DMS53 treated with DMSO at 0.1 percent for 48 hours (cell line): ENCODE data around the gene GIGYF1.
"Not testable (repeated sequence)": the region's sequence is repeated elsewhere in the genome, so short reads cannot be mapped to it uniquely, and the experiment has no call there.

Experiments
- DNase-seq: peaks from one replicate; lab custom pipeline; 2025; ENCODE audit not compliant: unreplicated experiment; lab: John Stamatoyannopoulos, UW

Gene GIGYF1

DNA sequence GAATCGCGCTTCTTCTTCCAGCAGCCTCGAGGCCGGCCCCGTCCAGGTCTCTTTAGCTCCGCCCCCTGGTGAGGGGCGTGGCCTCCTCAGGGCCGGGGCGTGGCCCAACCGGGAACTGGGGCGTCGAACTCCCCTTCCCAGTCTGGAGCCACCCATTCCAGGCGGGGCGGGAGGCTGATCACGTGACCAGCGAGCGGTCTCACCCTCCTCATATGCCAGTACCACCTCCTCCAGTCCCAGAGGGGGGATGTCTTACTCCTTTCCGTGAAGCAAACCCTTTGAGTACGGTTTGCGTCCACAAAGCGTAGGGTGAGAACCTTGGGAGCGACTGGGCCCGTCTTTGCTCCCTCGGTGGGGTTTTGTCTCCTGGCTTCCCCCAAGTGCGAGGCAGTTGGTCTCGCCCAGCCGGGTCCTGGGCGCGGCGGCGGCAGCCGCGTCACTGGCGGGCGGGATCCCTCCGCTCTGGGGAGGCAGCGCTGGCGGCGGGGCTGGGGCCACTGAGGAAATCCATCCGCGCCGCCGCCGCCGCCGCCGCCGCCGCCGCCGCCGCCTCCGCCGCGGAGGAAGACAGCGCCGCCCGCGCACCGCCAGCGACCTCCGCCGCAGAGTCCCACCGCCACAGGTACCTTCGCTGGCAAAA, 20.6 kb downstream of the GIGYF1 start, which contains the start of gene GNB2:
Gene GNB2 (plus strand): TSS at position 439 of the 640 bp plus-strand sequence. CDS start 2,526 bp downstream, outside the sequence.
- DNase-seq: peak; percentile 97

DNA sequence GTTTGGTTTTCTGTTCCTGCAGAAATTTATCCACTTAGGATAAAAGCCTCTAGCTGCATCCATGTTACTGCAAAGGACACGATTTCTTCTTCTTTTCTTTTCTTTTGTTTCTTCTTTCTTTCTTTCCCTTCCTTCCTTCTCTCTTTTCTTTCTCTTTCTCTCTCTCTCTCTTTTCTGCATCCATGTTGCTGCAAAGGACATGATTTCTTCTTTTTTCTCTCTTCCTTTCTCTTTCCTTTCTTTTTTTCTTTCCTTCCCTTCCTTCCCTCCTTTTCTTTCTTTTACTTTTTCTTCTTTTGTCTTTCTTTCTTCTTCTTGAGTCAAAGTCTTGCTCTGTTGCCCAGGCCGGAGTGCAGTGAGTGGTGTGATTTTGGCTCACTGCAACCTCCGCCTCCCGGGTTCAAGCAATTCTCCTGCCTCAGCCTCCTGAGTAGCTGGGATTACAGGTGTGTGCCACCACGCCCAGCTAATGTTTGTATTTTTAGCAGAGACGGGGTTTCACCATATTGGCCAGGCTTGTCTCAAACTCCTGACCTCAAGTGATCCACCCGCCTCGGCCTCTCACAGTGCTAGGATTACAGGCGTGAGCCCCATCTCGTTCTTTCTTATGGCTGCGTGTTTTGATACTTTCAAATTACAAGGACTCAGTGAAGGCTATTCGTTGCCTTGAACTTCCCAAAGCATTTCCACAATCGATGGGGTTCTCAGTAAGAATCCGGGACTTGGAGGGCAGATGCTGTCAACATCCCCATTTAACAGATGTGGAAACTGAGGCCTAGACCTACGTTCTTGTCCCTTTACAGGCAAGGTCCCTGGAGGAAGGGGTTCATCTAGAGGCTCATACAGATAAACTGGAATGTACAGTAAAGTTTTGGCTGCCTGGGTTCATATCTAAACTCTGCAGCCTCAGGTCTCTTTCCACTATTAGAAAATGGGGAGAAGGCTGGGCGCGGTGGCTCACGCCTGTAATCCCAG, 22.4 kb downstream of the GIGYF1 start:
- no peak for DNase-seq

DNA sequence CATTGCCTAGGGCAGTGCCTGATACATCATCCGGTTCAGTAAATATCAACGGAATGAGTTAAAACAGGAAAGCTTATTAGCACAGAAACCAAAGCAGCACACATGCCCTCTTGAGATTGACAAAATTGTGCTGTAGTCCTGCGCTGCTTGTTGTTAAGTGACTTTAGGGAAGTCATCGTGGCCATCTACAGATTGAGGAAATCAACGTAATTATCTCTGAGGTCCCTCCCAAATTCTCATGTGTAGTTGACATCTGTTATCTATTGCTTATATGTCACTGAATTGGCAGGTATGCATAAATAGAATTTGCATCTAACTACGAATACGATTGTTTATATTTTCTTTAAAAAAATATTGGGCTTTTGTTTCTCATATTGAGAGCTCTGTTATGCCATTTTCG, 24.0 kb downstream of the GIGYF1 start:
- DNase-seq: no peak

DNA sequence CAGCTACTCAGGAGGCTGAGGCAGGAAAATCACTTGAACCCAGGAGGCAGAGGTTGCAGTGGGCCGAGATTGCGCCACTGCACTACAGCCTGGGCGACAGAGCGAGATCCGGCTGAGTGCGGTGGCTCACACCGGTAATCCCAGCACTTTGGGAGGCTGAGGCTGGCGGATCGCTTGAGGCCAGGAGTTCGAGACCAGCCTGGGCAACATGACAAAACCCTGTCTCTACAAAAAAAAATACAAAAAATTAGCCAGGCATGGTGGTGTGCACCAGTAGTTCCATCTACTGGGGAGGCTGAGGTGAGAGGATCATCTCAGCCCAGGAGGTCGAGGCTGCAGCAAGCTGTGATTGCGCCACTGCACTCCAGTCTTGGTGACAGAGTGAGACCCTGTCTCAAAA, 24.9 kb downstream of the GIGYF1 start:
- not testable (repeated sequence) for DNase-seq

DNA sequence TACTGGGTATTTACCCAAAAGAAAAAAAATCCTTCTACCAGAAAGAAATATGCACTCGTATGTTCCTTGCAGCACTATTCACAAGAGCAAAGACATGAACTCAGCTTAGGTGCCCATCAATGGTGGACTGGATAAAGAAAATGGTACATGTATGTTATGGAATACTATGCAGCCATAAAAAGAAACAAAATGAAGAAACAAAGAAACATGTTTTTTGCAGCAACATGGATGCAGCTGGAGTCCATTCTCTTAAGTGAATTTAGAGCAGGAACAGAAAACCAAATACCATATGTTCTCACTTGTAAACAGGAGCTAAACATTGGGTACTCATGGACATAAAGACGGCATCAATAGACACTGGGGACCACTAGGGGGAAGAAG, 26.0 kb downstream of the GIGYF1 start:
- no peak for DNase-seq

DNA sequence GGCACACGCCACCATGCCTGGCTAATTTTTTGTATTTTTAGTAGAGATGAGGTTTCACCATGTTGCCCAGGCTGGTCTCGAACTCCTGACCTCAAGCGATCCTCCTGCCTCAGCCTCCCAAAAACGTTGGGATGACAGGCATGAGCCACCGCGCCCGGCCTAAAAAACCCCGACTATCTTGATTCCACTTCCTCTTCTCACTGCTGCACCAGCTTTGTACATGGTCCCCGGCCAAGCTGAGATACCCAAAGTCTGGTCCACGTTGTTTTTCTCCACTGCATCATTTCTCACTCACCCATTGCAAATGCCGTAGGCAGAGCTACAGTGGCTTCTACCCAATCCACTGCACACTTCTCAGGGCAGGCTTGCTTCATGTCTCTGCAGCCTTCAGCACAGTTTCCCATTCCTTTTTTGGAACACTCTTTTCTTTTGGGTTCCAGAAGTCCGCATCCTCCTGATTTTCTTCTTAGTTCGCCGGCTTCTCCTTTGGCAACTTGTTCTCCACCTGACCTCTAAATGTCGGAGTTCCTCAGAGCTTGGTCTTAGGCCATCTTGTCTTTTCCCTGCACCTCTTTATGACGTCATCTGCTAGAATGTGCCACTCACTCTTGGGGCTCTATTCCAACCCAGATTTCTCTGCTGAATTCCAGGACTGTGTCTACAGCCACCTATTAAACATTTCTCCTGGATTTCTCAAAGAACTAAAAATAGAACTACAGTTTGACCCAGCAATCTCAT, 26.6 kb downstream of the GIGYF1 start:
- DNase-seq: no peak

DNA sequence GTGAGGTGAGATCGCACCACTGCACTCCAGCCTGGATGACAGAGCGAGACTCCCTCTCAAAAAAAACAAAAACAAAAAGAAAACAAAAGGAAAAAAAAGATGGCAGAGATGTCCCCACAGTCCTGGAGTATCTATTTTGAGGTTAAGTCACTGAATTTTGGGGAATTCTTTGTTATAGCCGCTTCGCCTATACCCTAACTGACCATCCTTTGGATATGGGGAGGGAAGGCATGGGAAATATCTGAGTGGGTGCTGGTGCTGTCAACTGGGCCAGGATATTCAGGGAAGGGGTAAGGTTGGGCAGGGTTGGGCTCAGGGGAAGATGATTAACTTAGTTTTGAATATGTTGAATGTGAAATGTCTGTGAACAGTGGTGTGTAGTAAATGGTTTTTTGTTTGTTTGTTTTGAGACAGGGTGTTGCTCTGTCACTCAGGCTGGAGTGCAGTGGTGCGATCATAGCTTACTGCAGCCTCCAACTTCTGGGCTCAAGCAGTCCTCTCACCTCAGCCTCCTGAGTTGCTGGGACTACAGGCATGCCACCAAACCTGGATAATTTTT, 28.8 kb downstream of the GIGYF1 start:
- DNase-seq: no peak

DNA sequence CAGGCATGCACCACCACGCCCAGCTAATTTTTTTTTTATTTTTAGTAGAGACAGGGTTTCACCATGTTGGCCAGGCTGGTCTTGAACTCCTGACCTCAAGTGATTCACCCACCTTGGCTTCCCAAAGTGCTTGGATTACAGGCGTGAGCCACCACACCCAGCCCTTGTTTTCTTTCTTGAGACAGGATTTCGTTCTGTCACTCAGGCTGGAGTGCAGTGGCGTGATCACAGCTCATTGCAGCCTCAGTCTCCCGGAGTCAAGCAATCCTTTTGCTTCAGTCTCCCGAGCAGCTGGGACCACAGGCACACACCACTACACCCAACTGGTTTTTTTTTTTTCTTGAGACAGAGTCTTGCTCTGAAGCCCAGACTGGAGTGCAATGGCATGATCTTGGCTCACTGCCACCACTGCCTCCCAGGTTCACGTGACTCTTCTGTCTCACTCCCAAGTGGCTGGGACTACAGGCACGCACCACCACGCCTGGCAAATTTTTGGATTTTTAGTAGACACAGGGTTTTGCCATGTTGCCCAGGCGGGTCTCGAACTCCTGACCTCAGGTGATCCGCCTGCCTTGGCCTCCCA, 31.8 kb downstream of the GIGYF1 start:
- not testable (repeated sequence) for DNase-seq

DNA sequence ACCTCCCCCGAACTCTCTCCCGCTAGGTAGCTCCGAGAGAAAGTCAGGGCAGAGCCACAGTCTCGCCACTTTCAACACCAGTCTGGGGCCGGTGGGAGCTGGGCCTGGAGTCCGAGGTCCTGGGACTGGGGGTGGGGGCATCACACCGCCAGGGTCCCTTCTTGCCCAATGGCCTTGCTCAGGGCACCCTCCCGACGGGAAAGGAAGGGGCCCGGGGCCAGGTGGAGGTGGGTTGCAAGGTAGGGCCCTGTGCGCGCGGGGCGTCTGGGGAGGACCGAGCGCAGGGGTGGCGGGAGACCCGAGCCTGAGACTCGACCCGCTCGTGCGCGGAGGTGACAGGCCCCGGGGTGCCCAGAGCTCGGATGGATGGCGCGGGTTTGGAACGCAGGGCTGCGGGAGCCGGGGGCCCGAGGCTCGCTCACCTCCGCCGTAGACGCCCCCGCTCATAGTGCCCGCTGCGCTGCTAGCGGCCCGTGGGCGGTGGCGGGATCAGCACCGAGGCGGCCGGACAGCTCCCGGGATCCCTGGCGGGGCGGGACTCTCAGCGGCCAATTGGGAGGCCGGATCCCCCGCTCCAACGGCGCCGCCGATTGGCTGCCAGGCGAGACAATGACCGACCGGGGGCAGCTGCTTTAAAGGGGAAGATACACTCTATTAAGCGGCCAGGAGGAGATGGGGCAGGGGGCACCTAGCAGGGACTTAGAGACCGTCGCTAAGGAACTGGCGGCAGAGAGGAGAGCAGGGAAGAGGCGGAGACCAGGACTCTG, 38.0 kb downstream of the GIGYF1 start, which contains the start of gene ACTL6B:
Gene ACTL6B (minus strand): TSS at position 541 of the 767 bp plus-strand sequence. CDS start 94 bp downstream, at position 447.
- DNase-seq: peak; percentile 29

DNA sequence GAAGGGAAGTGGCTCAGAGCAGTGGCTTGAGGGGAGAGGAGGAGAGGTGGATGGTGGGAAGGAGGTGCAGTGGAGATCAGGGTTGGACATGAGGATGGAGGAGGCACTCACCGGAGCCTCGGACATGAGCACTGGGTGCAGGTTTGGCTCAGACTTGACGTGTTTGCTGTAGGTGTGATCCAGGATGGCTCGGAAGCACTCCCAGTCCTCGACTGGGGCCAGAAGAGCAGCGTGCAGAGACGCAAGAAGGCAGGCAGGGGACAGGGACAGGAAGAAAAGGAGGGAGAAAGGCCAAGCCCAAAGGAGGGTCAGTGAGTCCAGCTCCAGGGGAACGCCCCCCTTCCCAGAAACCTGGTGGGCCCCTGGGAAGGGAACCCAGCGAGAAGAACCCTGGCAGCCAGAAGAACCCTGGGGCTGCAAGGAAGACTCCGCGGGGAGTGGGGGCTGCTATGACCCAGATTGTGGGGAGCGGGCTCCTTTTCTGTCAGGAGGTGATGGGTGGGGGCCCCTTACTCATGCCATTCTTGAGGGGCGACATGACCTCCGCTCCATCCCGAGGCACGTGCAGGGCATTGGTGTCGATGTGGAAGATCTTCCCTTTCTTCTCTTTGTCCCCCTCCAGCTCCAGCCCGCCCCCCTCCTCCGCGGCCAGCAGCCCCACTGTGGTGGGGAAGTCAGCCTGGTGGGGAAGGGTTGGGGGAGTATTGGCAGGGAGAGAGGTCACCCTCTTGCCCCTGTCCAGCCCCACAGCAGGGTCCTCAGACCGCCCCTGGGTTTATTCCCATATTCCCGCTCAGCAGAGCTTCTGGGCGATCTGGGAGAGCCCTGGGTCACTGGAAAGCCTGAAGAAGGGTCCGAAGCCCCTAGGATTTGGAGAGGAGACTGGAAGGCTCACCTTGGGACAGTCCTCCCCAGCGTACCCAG, 38.9 kb downstream of the GIGYF1 start:
- DNase-seq: no peak

DNA sequence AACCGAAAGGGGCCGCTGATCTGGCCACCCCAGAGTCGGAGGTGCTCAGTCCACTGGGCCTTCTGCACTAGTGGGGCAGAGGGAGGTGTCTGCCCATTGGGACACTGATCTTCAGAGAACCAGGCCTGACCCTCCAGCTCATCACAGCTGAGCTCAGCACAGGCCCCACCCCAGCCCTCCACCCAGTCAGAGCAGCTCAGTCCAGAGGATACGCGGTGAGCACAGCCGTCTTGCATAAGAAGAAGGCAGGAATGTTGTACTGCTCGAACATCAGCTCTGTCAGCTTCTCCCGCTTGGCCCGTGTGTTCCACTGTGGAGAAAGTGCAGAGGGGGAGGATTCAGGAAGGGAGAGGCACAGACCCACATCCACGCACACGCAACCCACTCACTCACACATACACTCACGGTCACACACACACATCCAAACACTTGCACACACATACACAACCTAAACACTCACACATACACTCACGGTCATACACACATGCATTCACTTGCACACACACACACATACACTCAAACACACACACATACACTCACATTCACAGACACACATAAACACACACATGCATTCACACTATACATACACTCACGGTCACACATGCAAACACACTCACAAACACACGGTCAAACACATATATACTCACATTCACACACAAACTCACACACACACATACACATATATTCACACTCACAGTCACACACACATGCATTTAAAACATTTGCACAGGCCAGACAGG, 44.1 kb downstream of the GIGYF1 start:
- DNase-seq: no peak

DNA sequence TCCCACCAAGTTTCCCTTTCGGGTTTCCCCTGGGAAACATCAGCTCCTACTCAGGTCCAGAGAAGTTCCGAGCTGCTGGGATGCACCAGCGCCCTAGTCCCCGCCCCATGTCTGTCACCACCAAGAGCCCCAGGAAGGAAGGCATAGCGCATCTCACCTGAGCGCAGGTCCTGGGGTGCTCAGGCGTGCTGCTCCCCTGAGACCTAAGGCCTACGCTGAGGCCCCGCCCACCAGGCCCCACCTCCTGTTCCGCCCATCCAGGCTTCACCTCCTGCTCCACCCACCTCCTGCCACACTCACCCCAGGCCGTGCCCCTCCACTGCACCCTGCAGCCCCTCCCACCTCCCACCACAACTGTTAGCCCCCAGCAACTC, 51.5 kb downstream of the GIGYF1 start:
- DNase-seq: no peak

DNA sequence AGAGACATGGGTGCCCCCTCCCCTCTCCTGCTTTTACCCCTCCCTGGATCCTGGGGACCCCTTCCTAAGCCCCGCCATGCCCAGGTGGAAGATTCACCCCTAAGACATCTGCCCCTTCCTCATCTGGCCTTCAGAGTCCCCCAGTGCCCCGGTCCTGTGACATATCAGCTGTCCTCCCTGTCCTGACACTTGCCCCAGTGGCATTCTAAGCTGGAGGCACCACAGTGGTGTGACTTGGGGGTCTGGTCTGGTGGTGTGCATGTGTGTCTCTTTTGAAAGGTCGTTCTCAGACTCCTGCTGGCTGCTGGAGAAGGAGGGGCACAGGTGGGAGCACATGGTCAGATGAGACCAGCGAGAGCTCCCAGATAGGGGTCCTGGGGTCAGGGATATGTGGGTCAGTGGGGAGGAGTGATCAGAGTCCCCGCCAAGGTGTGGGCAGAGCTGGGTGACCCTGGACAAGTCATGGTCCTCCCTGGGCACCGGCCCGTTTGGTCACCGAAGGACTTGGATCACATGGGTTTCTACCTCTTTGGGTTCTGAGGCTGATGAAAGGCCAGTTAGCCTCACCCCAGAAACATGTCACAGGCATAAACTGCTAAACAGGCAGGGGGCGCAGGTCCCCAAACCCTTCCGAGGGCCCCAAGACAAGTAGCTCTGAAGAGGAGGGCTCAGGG, 52.1 kb downstream of the GIGYF1 start:
- DNase-seq: no peak

DNA sequence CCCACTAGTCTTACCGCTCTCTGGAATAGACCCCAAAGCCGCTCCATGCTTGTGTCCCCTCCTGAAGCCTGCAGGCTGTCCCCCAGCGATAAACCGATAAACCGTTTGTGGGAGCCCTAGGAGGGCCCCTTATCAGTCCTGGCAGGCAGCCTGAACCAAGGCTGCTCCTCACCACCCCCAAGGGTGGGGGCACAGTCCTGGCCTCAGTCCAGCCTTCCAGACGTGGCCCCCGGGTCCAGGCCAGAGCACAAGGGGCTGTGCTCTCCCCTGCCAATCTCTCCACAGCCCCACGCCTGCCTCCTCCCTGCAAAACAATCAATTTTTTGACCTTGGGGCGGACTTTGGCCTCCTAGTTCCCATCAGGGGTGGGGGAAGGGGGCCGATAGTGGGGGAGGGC, 52.6 kb downstream of the GIGYF1 start, which contains the start of gene TFR2:
Gene TFR2 (minus strand): TSS at position 90 of the 397 bp plus-strand sequence. CDS start 43 bp downstream, at position 47.
- no peak for DNase-seq

DNA sequence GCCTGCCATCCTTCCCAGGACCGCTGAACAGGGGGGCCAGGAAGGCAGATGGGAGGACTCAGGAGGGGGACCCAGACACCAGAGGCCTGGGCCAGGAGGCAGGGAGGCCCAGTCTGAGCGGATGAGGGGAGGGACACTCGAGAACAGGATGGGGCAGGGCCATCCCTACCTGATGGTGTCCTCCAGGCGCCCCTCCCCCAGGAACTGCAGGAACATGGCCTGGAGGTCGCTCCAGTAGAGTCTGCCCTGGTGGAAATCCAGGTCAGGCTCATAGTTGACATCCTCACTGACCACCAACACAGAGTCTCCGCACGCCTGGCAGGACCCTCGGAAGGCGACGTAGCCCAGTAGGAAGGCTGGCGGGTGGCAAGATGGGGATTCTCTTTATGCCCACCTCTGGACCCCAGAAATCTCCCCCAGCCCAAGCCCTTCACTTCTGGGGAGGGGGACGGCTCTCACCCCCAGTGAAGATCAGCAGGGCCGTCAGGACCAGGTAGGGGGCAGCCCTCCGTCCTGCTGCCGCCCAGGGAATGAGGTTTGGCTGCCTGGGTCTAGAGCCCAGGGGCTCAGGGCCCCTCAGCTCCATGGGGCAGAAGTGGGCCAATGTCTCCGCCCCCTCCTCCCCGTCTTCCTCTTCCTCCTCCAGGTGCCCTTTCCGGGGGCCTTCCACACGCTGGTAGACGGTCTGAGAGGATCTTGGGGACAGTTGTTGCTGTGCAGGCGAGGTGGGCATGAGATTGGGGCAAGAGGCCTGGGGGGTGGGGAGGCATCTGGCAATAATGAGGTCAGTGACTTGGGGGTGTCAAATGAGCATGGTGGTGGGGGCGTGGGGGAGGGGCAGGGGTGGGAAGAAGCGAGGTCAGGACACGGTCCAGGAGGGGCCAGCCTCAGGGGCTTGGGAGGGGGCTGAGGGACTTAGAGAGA, 53.3 kb downstream of the GIGYF1 start:
- DNase-seq: no peak

DNA sequence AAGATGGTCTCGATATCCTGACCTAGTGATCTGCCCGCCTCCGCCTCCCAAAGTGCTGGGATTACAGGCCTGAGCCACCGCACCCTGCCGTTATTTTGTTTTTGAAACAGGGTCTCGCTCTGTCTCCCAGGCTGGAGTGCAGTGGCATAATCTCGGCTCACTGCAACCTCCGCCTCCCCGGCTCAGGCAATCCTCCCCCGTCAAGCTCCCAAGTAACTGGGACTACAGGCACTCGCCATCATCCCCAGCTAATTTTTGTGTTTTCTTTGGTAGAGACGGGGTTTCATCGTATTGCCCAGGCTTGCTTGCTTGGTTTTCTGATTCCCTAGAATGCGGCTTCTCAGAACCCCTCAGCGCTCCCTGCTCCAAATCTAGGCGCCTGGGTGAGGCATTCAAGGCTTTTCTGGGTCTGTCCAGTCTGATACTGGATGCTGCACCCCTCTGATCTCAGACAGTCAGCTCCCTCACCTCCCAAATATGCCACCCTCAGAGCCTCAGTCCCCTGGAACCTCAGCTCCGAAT, 54.0 kb downstream of the GIGYF1 start:
- no peak for DNase-seq
